Mesodermal cell (in vitro differentiated cells): Measurements from ENCODE around the gene PLEKHG4B.
"Not testable (repeated sequence)": the region's sequence is repeated elsewhere in the genome, so short reads cannot be mapped to it uniquely, and the experiment has no call there.

Experiments
- H3K27ac ChIP-seq: 2 replicates; pipeline ENCODE4 v1.7.0; 2013; ENCODE audit warnings: mild to moderate bottlenecking, low read depth, low read length, moderate library complexity; ENCODE audit not compliant: severe bottlenecking
- H3K36me3 ChIP-seq: 2 replicates; pipeline ENCODE4 v1.7.1; 2013; ENCODE audit warnings: mild to moderate bottlenecking, low read length, moderate library complexity; ENCODE audit not compliant: control insufficient read depth, insufficient read depth
- H3K4me1 ChIP-seq: one replicate; pipeline ENCODE4 v1.7.1; 2013; ENCODE audit warnings: mild to moderate bottlenecking, low read length; ENCODE audit not compliant: insufficient read depth, control insufficient read depth, poor library complexity, severe bottlenecking
- H3K4me3 ChIP-seq: 2 replicates; pipeline ENCODE4 v1.7.0; 2013; ENCODE audit warnings: low read length, control low read depth, mild to moderate bottlenecking; ENCODE audit not compliant: insufficient read depth, poor library complexity, severe bottlenecking; ENCODE audit errors: extremely low read depth
- H3K9me3 ChIP-seq: 2 replicates; pipeline ENCODE4 v1.7.1; 2013; ENCODE audit warnings: mild to moderate bottlenecking, low read length, moderate library complexity; ENCODE audit not compliant: control insufficient read depth
- WGBS, 2 experiments: methylation state at CpG; one replicate each; pipeline ENCODE4 v1.1.5; 2013; ENCODE audit warnings: missing lambda C conversion rate in 2 of 2; ENCODE audit not compliant: insufficient coverage in 2 of 2; 5-methylcytosine and 5-hydroxymethylcytosine counted together

The PLEKHG4B gene

GRCh38 chr5:235527-235926 is 143.6 kb downstream of the PLEKHG4B start:
- H3K4me1 ChIP-seq, H3K4me3 ChIP-seq, H3K27ac ChIP-seq, H3K9me3 ChIP-seq: not testable (repeated sequence)
- H3K36me3 ChIP-seq = peaks cover 65% of the 10 kb centered on the region
- 100% methylated on average over 4 of the region's 9 CpGs; no CpG with 5 or more reads in 1 of the 2 experiments for WGBS, 2 experiments

DNA sequence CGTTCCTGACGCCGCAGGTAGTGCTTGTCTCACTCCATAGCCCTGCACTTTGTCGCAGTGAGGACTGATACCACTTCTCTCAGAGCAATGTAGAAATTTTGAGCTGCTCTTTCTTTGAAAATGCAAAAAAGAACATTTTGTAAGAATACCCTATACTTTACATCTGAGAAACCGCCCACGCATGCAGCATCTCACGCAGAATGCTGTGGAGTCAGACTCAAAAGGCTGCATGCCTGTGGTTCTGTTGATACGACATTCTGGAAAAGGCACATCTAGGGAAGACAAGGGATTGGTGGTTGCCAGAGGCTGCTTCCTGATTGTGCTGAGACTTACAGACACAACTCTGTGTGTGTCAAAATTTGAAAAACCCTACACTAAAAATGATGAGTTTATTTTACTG is 146.0 kb downstream of the PLEKHG4B start:
- not testable (repeated sequence) for H3K4me1 ChIP-seq, H3K9me3 ChIP-seq, H3K4me3 ChIP-seq, H3K27ac ChIP-seq
- 100% methylated on average over 2 of the region's 8 CpGs; no CpG with 5 or more reads in 1 of the 2 experiments for WGBS, 2 experiments
- peaks cover 73% of the 10 kb centered on the region for H3K36me3 ChIP-seq
